HG03139 (cell line): ENCODE results near the gene NTRK3.

ENCODE experiments used
- ATAC-seq: cut with Tn5 transposase; IDR thresholded peaks from one replicate; pipeline ENCODE4 v1.9.1; 2021; ENCODE audit not compliant: unreplicated experiment

The NTRK3 gene

DNA sequence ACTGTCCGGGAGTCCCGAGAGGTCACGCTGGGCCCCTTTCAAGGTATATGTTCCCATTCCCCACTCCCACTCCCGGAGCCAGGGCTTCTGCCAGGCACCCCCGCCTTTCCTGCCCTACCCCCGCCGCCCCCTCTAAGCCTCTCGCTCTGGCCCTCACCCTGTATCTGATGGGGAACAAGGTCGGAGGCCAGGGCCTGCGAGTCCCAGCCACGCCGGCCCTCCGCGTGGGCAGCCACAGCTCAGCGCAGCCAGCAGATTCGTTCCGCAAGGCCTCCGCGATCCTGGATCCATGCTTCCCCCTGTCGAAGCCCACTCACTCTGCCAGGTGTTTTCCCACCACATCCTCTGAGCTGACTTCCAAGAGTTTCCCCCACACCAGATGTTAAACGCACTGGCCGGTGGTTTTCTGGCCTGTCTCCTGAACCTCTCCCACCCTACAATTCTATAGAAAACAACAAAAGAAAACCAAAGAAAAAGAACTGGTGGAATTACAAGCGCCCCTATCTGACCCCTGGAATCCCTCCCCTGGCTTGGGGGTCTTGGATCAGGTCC, 303.7 kb downstream of the NTRK3 start:
- ATAC-seq = no peak

DNA sequence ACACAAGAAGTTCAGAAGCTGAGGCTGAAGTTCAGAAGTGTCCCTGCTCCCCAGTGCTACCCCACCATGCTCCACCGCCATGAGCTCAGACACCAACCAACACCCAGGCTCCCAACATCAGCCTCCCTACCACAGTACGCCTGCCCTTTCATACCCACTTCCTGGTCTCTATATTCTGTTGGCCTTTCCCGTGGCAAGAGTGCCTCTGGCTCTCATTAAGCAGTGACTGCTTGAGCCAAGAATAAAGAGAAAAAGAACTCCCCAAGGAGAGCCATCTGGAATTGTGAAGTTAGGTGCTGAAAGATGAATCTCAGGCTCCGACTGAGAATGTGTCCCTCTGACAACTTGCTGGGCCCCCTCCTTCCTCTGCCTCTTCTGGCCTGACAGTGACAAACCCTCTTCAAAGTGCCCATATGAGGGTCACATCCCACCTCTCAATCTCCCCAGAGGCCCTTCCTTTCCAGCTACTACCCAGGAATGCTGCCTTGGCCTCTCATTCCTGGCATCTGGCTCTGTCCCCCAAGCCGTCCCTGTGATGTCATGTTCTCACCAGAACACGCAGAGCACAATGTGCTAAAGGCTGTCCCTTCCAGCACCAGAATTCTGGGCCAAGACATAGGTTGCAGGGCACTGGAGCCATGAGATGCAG, 306.8 kb downstream of the NTRK3 start:
- no peak for ATAC-seq

DNA sequence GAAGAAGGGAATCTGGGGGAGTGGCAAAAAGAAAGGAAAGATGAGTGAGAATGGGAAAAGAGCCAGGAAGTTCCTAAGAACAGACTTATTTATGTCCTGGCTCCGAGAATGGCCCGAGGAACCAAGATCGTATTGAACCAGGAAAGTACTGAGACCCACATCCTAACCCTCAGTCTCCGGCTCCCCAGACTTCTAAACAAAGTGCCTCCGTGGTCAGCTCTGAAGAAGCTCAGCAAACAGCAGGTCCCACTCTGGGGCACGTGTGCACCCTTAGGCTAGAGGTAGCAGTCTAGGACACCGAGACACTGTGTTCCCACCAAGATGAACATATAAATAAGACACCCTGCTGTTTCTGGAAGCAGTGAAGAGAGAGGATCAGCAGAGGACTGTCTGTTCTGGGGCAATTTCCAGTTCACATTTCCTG, 307.4 kb downstream of the NTRK3 start:
- ATAC-seq = no peak

DNA sequence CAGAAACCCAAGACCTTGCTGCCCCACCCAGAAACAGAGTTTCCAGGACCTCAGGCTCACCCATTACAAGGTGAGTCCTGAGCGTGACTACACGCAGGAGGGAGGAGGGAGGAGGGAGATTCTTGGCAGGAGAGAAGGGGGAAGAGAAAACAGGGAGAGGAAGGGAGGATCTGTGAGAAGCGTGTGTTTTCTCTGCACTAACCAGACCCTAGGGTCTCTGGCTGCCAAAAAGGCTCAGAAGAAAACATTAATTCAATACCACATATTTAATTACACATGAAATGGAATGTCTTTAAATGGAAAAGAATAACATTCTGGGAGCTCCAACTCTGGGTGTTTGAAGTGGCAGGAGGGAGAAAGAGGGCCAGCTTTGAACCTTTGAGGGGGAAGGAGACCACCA, 309.0 kb downstream of the NTRK3 start:
- no peak for ATAC-seq

DNA sequence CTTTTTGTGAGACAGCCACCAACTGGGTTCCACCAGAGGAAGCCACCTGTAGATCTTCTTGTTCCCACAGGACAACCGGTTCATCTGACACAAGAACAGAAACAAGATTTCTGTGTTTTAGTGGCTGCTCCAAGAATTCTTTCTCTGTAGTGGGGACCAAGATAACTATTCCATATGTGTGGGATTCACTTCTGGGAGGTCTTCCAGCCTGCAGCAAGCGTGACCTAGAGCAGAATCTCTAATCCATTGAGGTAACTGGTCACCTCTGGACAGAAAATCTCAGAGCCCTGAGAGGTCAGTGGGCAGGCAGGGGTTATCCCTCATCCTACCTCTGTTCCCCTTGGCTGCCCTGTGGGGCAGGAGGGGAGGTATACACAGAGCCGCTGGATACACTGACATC, 311.3 kb downstream of the NTRK3 start:
- no peak for ATAC-seq

DNA sequence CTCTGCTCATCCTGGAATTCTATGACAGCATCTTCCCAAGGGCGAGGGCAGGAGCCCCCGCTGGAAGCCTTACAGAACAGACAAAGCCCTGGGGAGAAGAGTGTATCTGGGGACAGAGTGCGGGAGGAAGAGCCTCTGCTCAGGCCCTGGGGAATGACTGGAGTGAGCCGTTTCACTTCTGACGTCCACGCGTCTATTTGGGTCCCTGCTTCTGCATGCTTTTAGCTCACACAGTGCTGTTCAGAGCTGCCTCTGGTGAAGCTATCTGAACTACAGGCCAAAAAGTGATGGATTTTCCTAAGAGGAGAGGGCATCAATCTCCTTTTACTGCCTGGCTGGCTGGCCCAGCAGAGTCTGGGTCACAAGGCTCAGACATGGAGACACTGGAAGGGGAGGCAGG, 311.8 kb downstream of the NTRK3 start:
- no peak for ATAC-seq

DNA sequence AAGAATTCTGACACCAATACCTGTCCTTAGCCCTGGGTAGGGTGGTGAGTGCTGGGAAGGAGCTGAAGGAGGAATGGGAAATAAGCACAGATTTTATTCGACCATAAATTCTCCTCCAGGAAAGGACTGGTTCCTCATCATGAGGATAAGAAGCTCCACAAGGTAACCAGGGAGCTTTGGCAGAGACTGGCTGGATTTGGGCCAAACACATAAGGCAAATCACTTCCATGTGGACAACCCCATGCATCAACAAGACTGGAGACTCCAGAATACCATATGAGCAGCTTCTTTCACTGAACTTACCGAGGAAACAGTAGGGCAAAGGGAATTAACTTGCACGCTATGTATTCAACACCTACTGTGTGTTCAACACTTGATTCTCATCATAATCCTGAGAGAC, 312.5 kb downstream of the NTRK3 start:
- no peak for ATAC-seq

DNA sequence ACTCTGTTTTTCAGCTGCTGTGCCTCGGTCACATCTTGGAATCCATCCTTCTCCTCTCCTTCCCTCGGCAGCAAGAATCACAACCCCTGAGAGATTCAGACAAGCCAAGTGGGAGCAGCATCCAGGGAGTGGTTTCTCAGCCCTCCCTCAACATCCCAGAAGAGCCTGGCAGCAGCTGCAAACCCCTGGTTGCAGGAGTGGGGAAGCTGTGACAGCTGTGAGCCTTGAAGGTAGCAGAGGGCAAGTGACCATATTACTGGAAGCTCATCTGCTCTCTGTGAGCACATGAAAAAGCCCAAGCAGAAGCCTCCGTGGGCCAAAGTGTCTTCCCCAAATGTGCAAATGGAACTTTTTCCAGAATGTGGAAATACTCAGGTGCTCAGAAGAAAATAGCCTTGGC, 312.9 kb downstream of the NTRK3 start:
- no peak for ATAC-seq

DNA sequence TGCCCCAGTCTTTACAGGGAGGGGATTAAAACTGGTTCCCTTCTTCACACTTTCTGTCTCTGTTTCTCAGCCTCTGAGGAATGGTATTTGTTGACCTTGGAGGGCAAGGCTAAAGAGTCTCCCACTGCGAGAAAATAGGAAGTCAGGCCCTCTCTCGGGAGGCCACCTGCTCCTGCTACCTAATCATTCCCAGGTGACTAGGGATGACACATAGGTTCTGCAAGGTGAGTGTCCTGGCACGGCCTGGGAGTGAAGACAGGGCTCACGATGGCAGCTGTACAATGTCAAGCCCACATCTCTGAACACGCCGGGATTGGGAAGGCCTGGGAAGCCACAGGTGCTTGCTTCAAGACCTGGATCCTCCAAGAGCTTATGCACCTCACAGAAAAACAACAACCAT, 314.2 kb downstream of the NTRK3 start:
- no peak for ATAC-seq

DNA sequence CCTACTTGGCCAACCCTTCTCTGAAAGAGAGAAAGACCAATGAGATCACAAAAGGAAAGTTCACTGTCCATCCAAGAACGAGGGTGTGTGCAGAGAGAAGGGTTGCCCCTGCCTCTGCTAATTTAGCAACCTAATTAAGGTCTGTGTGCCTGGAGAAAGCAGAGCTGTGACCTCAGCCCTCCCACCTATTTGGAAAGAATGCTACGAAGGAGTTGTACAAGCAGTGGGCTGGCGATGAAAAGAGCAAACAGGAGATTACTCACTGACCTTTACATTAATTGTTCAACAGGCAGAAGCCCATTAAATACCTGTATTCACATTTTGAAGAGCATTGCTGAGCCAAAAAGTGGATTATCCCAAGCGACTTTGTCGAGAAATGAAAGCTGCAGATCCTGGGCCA, 314.9 kb downstream of the NTRK3 start:
- ATAC-seq = no peak

DNA sequence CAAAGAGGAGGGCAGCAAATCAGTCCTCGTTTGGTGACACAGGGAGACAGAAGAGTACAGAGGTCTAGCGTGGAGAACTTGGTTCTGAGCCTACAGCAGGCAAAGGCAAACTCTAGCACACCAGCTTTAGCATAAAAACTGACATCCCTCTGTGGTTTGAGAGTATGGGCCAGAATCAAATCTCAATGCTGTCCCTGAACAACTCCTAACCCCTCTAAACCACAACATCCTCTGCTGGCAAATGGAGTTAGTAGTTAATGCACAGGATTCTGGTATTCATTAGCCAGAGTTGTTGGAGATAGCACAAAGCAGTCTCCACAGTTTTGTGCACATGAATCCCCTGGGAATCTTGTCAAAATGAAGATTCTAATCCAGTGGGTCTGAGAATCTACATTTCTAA, 315.8 kb downstream of the NTRK3 start:
- no peak for ATAC-seq

DNA sequence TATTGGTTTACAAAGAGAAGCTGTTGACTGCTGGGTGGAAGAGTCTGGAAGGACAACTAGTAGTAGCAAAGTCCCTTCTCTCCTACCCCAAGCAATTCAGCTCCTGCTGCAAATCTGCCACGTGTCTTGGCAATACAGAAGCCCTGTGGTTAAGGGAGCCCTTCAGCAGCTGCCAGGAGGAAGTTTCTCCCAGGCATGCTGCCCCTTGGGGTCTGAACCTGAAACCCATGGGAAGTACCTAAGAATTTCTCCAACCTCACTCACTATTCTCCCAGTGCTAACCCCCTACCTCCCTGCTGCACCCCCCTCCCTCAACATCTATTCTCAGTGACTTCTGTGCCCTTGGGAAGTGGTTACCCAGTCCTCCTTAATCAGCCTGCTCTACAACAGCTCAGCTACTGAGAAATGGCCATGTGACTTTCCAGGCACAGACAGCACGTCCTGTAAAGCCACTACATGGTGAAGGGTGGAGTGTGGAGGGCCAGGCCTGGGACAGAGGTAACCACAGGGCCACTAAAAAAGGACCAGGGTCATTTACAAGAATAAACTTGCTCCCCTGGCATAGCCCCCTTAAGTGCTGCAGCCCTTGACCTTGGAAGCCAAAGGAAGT, 316.6 kb downstream of the NTRK3 start:
- ATAC-seq = no peak

DNA sequence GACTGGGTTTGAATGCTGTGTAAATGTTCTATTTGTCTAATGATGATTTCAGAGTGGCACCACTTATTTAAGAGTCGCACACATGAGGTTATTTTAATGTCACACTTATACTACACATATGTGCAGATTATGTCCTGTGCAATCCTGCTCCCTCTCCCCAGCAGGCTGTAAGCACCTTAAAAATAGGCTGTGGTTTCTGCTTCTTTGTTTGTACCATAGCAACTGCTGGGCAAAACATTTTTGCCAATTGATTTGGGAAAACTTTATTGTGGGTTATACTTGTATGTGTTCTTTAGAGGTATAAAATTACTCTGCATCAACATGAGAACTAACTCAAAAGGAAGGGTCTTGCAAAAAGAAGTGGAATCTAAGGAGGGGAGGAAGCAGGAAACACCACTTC, 318.5 kb downstream of the NTRK3 start:
- ATAC-seq = no peak

DNA sequence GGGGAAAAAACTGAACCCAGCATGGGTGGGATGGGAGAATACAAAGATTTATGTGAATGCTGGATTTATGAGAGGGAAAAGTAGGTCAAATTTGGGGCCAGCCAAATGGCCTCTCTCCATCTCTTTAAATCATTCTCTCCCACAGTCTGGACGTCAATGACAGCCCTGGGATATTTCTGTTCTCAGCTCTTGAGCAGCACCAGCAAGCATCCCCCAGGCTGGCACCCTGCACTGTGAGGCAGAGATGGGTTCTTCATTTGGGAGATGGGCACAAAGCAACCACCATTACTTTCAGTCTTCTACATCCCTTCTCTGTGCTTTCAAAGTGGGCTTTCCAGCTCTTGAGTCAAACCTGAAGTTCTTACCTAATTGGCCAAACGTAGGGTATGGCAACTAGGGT, 321.0 kb downstream of the NTRK3 start:
- ATAC-seq = no peak

DNA sequence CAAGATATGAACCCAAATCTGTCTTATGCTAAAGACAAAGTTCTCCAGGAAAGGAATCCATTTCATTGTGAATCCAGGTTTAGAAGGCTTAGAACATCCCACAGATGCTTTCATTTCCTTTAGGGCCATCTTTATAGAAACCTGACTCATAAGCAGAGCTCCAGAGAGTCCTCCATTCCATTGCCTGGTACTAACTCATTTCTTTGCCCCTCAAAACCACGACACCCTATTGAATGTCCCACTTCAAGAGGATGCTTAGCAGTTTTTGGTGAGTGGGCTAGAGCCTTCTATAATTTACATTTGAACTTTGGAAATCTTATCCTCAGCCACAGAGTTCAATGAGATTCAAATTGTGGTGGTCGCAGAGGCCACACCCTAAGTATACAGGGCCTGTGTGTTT, 325.0 kb downstream of the NTRK3 start:
- ATAC-seq = no peak

DNA sequence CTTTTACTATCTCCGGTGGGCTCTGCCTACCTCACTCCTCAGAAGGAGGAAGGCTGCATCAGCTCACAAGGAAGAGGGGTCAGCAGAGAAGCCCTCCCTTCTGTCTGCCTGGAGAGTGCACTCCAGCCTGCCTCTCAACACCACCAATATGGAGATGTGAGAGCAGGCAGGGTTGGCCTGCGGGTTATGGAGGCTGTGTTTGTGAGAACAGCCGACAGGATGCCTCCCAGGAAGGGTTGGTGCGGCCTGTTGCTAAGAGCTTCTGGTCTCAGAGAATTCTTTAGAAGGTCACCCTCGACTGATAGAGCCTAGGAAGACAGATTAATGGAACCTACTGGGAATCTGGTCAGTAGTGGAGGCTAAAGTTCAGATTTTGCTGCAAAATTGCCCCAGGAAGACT, 326.1 kb downstream of the NTRK3 start:
- no peak for ATAC-seq

DNA sequence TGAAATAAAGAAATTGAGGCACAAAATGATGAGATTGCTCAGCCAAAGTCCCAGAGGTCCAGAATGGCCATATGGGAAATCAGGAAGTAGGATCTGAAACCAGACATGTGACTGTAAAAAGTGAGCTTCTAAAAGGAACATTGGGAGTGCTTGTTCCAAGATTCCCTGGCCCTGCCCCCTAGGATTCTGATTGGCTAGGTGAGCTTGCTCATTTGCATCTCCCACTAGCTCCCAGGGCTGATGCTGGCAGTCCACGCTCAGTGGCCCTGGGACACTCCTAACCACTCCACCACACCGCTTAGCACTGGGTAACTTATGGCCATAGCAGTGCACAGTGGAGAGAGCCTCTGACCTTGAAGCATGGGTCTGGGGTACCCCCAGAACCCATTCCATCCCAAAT, 326.7 kb downstream of the NTRK3 start:
- no peak for ATAC-seq

DNA sequence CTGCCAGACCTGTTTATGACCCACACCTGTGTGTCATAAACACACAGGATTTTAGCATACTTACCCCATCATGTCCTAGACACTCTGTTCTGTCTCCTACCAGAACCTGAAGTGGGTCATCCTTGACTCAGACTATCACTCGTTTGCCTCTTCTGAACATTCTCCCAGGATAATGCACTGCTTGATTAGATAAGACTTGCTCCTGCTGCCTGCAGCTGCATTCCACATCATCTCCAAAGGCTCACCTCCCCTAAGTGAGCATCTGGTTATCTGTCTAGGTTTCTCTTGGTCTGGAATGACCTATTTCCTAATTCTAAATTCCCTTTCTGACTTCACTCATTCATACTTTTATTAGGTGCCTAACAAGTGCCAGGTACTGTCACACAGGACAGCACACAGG, 332.1 kb downstream of the NTRK3 start:
- no peak for ATAC-seq

DNA sequence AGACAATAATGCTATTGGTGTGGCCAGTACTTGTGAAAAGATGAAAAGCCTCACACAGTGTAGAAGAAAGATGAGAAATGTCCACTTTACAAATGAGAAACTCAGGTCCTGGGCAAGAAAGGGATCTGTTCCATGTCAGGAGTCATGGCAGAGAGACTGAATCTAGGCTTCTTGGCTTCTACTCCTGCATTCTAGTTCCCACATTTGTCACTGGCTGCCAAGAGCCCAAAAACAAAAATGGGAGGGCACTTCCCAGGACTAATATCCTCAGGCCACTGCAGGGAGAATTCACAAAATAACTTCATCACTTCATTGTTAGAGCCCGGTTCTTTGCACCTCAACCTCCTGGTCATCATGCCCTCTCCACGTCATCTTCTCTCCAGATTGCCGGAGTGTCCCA, 337.5 kb downstream of the NTRK3 start:
- ATAC-seq = no peak

DNA sequence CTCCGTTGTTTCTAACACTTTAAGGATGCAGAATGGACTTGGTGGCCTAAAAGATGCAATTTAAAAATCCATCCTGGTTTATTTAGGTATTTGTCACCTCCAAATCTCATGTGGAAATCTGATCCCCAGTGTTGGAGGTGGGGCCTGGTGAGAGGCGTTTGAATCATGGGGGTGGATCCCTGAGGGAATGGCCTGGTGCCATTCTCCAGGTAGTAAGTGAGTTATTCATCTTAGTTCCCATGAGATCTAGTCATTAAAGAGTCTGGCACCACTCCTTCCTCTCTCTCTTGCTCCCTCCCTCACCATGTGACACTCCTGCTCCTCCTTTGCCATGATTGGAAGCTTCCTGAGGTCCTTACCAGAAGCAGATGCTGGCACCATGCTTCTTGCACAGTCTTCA, 339.1 kb downstream of the NTRK3 start:
- no peak for ATAC-seq

DNA sequence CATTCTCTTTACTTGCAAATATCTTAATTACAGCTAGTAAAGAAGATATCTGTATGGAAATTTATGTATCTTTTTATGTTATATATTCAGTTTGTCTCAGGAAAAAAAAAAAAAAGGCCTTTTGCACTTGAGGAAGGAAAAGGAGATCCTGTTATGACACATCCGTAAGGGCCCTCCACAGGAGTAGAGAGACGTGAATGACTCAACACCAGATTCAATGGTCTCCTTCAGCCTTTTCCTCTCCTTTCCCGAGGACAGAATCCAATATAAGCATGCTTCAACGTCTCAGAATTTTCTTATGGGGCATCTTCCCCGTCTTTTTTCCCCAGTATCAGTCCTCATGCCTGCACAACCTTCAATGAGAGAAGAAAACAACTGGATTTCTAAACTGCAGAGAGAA, 340.3 kb downstream of the NTRK3 start:
- no peak for ATAC-seq

DNA sequence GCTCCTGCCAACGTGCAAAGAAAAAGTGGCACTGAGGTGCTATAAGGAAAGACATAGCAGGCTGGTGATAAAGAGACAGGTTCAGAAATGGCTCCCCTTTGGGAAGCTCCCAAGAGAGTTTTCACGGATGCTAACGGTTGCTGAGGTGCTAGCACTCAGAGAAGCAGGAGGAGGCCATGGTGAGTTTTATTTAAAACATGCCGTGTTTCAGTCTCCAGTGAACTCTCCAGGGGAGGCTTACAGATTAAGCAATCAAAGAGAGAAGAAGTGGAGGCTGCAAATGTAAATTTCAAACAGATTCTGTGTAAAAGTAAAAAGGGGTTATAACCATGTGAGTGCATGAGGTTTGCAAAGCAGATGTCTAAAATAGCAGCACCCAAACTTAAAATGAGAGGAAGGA, 346.2 kb downstream of the NTRK3 start:
- no peak for ATAC-seq
